T-helper 2 cell treated with Interferon-gamma antibody and Interleukin-4, amounts not matched to agents 5 μg/mL and 100 μg/mL, for 36 hours (primary cell): Measurements from ENCODE around the gene SEC14L6.
"Not testable (repeated sequence)": the region's sequence is repeated elsewhere in the genome, so short reads cannot be mapped to it uniquely, and the experiment has no call there.

Experiments
- DNase-seq: peaks from one replicate; pipeline ENCODE4 v3.0.0; 2021; ENCODE audit warnings: low spot score
- H3K27ac Mint-ChIP-seq: one replicate; pipeline ENCODE4 v1.8.0; 2021; ENCODE audit warnings: mild to moderate bottlenecking, mixed read lengths
- H3K27me3 Mint-ChIP-seq: one replicate; pipeline ENCODE4 v1.8.0; 2021; ENCODE audit warnings: low read depth, mixed read lengths
- H3K36me3 Mint-ChIP-seq: one replicate; pipeline ENCODE4 v1.8.0; 2021; ENCODE audit warnings: low read depth, mixed read lengths
- H3K4me1 Mint-ChIP-seq: one replicate; pipeline ENCODE4 v1.8.0; 2021; ENCODE audit warnings: low read depth, mixed read lengths
- H3K4me3 Mint-ChIP-seq: one replicate; pipeline ENCODE4 v1.8.0; 2022; ENCODE audit warnings: mild to moderate bottlenecking, moderate library complexity, mixed read lengths
- H3K9me3 Mint-ChIP-seq: one replicate; pipeline ENCODE4 v1.8.0; 2021; ENCODE audit warnings: mixed read lengths

The SEC14L6 gene

GRCh38 chr22:30574095-30574981, 27.8 kb upstream of the SEC14L6 start, which contains the start of gene GAL3ST1:
Gene GAL3ST1, minus strand, starts transcription at chr22:30574665. Its CDS starts 17,273 bp downstream, at chr22:30557392.
- H3K36me3 Mint-ChIP-seq, result peaks cover 19% of the 10 kb centered on the region
- H3K9me3 Mint-ChIP-seq, result no peaks in the 10 kb centered on the region
- no peak within 1 kb of the TSS for H3K4me3 Mint-ChIP-seq
- peaks cover 8% of the 10 kb centered on the region for H3K27me3 Mint-ChIP-seq
- DNase-seq, result no peak
- H3K4me1 Mint-ChIP-seq, result no peaks in the 10 kb centered on the region
- no peak within 1 kb of the TSS for H3K27ac Mint-ChIP-seq

GRCh38 chr22:30573594-30574094, 27.1 kb upstream of the SEC14L6 start:
- Mint-ChIP-seq H3K27ac (no peak overlapping the region), H3K4me1 (no peaks in the 10 kb centered on the region), H3K27me3 (peaks cover 10% of the 10 kb centered on the region), H3K9me3 (no peaks in the 10 kb centered on the region), H3K4me3 (no peak overlapping the region), H3K36me3 (peaks cover 16% of the 10 kb centered on the region)
- no peak for DNase-seq

- Mint-ChIP-seq H3K27ac (no peak overlapping the region), H3K9me3 (no peaks in the 10 kb centered on the region), H3K36me3 (peaks cover 16% of the 10 kb centered on the region), H3K4me1 (no peaks in the 10 kb centered on the region), H3K27me3 (peaks cover 10% of the 10 kb centered on the region), H3K4me3 (no peak overlapping the region)
- no peak for DNase-seq
Measured at GRCh38 chr22:30572840-30573593, 26.5 kb upstream of the SEC14L6 start.

GRCh38 chr22:30572210-30572609, 25.7 kb upstream of the SEC14L6 start:
- no peak overlapping the region for H3K27ac Mint-ChIP-seq
- H3K4me3 Mint-ChIP-seq, result no peak overlapping the region
- no peak for DNase-seq
- H3K36me3 Mint-ChIP-seq, result peaks cover 11% of the 10 kb centered on the region
- peaks cover 10% of the 10 kb centered on the region for H3K27me3 Mint-ChIP-seq
- H3K4me1 Mint-ChIP-seq, result no peaks in the 10 kb centered on the region
- H3K9me3 Mint-ChIP-seq, result no peaks in the 10 kb centered on the region

GRCh38 chr22:30569674-30570202, 23.2 kb upstream of the SEC14L6 start:
- Mint-ChIP-seq H3K4me1 (no peaks in the 10 kb centered on the region), H3K4me3 (no peak overlapping the region), H3K27me3 (peaks cover 8% of the 10 kb centered on the region), H3K9me3 (no peaks in the 10 kb centered on the region), H3K36me3 (no peaks in the 10 kb centered on the region), H3K27ac (no peak overlapping the region)
- DNase-seq, result no peak

GRCh38 chr22:30568137-30568805, 21.7 kb upstream of the SEC14L6 start:
- Mint-ChIP-seq H3K36me3 (no peaks in the 10 kb centered on the region), H3K27me3 (peaks cover 2% of the 10 kb centered on the region), H3K4me1 (no peaks in the 10 kb centered on the region), H3K27ac (no peak overlapping the region), H3K9me3 (no peaks in the 10 kb centered on the region), H3K4me3 (no peak overlapping the region)
- no peak for DNase-seq

- not testable (repeated sequence) for DNase-seq, H3K4me3 Mint-ChIP-seq, H3K4me1 Mint-ChIP-seq, H3K36me3 Mint-ChIP-seq, H3K27ac Mint-ChIP-seq, H3K27me3 Mint-ChIP-seq, H3K9me3 Mint-ChIP-seq
Measured at GRCh38 chr22:30567277-30567676, 20.7 kb upstream of the SEC14L6 start.

- Mint-ChIP-seq H3K36me3 (no peaks in the 10 kb centered on the region), H3K9me3 (no peaks in the 10 kb centered on the region), H3K4me1 (no peaks in the 10 kb centered on the region), H3K4me3 (no peak overlapping the region), H3K27me3 (peaks cover 2% of the 10 kb centered on the region), H3K27ac (no peak overlapping the region)
- no peak for DNase-seq
Measured at GRCh38 chr22:30566125-30566524, 19.6 kb upstream of the SEC14L6 start.

- Mint-ChIP-seq H3K27me3 (peaks cover 2% of the 10 kb centered on the region), H3K27ac (no peak overlapping the region), H3K36me3 (no peaks in the 10 kb centered on the region)
Measured at GRCh38 chr22:30565341-30565740, 18.8 kb upstream of the SEC14L6 start.

GRCh38 chr22:30564761-30565119, 18.2 kb upstream of the SEC14L6 start:
- H3K27me3 Mint-ChIP-seq, result peaks cover 2% of the 10 kb centered on the region
- H3K4me1 Mint-ChIP-seq, result no peaks in the 10 kb centered on the region

More at GRCh38 chr22:30565341-30565740, 18.8 kb upstream of the SEC14L6 start:
- Mint-ChIP-seq H3K4me1 (no peaks in the 10 kb centered on the region), H3K9me3 (no peaks in the 10 kb centered on the region), H3K4me3 (no peak overlapping the region)
- no peak for DNase-seq

GRCh38 chr22:30564045-30564760, 17.7 kb upstream of the SEC14L6 start:
- H3K4me3 Mint-ChIP-seq, result no peak overlapping the region
- no peaks in the 10 kb centered on the region for H3K4me1 Mint-ChIP-seq
- H3K27ac Mint-ChIP-seq, result no peak overlapping the region
- H3K36me3 Mint-ChIP-seq, result no peaks in the 10 kb centered on the region
- no peak for DNase-seq
- peaks cover under 1% of the 10 kb centered on the region for H3K27me3 Mint-ChIP-seq
- H3K9me3 Mint-ChIP-seq, result no peaks in the 10 kb centered on the region

More at GRCh38 chr22:30564761-30565119, 18.2 kb upstream of the SEC14L6 start:
- DNase-seq, result no peak
- H3K4me3 Mint-ChIP-seq, result no peak overlapping the region
- no peaks in the 10 kb centered on the region for H3K36me3 Mint-ChIP-seq
- no peaks in the 10 kb centered on the region for H3K9me3 Mint-ChIP-seq
- no peak overlapping the region for H3K27ac Mint-ChIP-seq

GRCh38 chr22:30562366-30562765, 15.8 kb upstream of the SEC14L6 start:
- DNase-seq, result no peak
- Mint-ChIP-seq H3K4me1 (no peaks in the 10 kb centered on the region), H3K9me3 (no peaks in the 10 kb centered on the region), H3K27me3 (no peaks in the 10 kb centered on the region), H3K36me3 (no peaks in the 10 kb centered on the region), H3K27ac (no peak overlapping the region), H3K4me3 (no peak overlapping the region)
